NCI-H345 treated with DMSO at 0.1 percent for 48 hours (cell line): ENCODE measurements around the gene BMPR1A.
"Not testable (repeated sequence)": the region's sequence is repeated elsewhere in the genome, so short reads cannot be mapped to it uniquely, and the experiment has no call there.

Experiments
- DNase-seq: peaks from one replicate; lab custom pipeline; 2025; ENCODE audit not compliant: unreplicated experiment; lab: John Stamatoyannopoulos, UW

The BMPR1A gene

GRCh38 chr10:86729677-86730076, 26.7 kb upstream of the BMPR1A start:
- no peak for DNase-seq

DNA sequence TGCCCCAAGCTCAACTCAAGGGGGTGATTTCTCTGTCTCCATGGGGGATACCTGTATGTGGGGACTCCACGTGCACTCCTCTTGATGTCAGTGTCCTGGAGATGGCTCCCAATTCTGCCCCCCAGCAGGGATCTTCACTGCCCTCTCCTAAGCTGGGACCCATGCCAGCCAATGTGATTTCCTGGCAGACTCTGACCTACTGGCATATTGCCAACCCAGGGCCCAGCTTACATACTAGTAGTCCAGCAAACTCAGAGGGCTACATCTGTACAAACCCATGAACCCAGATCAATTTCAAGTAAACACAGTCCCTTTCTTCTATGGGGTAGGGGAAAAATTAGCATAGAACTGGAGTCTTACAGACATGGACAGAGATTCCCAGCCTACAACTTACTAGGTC, 26.2 kb upstream of the BMPR1A start:
- DNase-seq: peak; percentile 9

- no peak for DNase-seq
These were observed 23.6 kb upstream of the BMPR1A start for GRCh38 chr10:86732771-86733170.

GRCh38 chr10:86733260-86733671, 23.2 kb upstream of the BMPR1A start:
- DNase-seq: no peak

DNA sequence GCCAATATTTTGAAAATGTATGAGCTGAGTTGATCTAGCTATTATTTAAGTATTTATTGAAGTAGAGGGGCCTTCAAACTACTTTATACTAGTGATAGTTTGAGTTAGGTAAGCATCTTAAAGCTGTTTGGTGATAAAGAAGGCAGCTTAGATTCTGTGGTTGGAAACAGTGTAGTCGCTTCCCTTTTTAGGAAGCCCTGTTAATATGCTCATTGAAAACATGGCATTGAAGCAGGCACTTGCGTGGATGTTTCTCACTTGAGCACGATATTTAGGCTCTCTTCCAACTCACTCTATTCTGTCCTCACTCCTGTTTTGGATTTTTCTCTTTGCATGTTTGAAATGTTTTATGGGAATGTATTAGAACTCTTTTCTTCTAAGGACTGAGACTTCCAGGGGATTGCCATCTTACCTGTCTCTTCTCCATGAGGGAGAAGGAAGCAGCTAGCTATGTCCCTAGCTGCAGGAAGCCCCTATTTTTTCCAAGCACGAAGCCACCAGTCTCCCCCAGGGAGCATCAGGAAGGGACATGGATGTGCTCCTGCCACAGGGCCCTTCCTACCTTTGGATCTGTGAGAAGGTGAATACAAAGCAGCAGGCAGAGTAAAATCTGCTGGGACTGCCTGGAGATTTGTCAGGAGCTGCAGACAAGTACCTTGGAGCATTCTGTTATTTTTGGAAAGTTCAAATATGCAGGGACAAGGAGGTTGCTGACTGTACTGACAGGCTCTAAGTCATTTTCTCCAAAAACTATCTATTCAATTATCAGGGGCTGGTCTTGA, 22.0 kb upstream of the BMPR1A start:
- DNase-seq: no peak

- DNase-seq: not testable (repeated sequence)
These were observed 21.1 kb upstream of the BMPR1A start for GRCh38 chr10:86735278-86735677.

GRCh38 chr10:86742230-86742629, 14.2 kb upstream of the BMPR1A start:
- no peak for DNase-seq

- no peak for DNase-seq
These were observed 12.2 kb upstream of the BMPR1A start for GRCh38 chr10:86744067-86744725.

DNA sequence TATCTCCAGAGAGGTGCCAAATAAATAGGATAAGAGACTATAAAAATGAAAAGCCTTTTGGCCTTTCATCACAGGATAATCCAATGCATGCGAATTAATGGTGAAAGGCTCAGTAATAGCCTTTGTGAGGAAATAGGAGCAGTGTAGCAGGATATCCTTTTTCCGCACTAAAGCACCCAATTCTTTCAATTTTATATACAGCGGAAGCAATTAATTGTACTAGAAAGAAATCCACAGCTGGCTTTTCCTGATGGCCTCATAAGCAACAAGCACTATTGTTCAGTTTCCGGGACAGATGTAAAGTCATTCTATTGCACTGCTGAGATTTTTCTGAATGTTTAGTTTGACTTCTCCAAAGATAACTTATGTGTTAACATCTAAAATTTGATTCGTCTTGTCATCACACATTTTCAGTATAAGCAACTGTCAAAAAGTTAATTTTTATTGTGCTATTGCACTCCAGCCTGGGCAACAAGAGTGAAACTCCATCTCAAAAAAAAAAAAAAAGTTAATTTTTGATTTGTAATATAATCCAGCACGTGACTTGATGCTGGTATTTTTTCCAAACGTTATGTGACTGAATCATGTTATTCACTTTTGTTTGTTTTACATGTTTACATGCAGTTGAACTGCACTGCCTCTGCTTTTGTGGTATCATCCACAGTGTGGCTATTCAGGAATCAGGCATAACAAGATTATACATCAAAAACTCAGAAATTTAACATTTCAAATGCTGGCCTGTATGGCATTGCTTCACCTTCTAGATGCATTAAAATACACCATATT, 8.4 kb upstream of the BMPR1A start:
- no peak for DNase-seq

DNA sequence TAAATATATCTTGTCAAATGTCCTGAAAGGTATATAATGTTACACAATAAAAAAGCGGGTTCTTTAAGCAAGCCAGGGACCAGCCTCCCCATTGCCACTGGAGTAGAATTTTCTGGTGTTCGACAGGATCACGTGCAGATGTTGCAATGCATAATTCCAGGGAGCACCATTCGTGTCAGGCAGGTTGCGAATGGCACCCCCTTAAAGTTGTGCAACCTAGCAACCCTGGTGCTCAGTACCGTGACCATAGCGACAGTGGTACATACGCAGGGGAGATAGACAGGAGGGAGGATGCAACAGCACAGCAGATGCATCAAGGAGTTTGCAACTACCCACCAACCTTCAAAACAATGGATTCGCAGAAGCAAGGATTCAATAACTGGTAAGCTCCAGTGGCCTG, 6.6 kb upstream of the BMPR1A start:
- no peak for DNase-seq

DNA sequence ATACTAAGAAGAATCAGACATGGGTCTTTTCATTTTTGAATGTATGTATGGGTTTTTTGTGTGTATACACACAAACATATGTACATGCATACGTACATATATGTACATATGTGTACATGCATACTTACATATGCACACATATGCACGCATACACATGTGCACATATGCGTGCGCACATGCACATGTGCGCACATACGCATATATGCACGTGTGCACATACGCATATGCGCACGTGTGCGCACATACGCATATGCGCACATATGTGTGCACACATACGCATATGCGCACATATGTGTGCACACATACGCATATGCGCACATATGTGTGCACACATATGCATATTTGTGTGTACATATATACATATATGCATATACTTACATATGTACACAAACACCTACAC, 4.9 kb upstream of the BMPR1A start:
- DNase-seq: no peak

DNA sequence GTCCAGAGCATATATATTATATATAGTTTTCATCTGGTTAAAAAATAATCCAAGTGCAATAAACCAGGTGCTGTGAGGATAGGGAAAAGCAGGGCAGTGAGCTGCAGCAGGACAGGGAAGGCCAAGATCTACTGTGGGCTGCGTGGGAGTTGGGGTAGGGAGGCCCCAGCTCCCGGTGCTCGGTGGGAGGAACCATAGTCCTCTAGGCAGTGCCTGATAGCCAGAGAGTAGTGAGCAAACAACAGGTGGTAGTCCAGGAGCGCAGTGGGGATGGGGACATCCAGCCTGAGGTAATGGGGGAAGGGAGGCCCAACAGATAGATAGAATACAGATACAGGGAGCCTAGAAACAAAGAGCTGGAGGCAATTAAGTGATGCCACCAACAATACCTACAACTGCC, 4.1 kb upstream of the BMPR1A start:
- no peak for DNase-seq

- no peak for DNase-seq
These were observed 3.4 kb upstream of the BMPR1A start for GRCh38 chr10:86753051-86753450.

DNA sequence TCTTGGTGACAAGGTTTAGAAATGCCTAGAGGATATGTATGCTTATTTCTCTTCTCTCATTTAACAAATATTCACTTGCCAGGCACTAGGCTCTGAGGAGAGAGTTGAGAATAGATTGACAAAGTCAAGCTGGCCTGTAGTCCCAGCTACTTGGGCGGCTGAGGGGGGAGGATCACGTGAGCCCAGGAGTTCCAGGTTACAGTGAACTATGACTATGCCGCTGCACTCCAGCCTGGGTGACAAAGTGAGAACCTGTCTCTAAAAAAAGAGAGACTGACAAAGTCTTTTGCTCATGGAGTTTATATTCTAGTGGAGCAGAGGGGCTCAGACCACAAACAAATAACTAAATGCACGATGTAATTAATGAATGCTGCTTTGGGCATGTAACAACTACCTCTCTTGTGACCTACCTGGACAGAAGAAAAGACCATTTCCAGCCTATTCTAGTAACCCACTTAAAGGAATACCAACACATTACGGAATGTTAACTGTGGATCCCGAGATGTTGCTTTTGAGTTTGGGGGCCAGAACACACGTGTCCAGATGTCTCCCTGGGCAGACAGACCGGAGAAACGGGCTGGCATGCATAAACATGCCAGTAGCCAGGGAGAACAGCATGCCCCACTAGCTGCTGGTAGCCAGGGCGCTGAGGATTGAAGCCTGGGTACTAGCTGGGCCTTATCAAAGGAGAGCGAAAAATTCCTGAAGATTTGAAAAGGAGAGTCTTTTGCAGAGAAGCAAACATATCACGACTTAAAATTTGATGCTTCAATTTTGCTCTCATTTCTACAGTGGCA, 2.6 kb upstream of the BMPR1A start:
- no peak for DNase-seq

GRCh38 chr10:86755454-86755739, 1.0 kb upstream of the BMPR1A start:
- DNase-seq: no peak

DNA sequence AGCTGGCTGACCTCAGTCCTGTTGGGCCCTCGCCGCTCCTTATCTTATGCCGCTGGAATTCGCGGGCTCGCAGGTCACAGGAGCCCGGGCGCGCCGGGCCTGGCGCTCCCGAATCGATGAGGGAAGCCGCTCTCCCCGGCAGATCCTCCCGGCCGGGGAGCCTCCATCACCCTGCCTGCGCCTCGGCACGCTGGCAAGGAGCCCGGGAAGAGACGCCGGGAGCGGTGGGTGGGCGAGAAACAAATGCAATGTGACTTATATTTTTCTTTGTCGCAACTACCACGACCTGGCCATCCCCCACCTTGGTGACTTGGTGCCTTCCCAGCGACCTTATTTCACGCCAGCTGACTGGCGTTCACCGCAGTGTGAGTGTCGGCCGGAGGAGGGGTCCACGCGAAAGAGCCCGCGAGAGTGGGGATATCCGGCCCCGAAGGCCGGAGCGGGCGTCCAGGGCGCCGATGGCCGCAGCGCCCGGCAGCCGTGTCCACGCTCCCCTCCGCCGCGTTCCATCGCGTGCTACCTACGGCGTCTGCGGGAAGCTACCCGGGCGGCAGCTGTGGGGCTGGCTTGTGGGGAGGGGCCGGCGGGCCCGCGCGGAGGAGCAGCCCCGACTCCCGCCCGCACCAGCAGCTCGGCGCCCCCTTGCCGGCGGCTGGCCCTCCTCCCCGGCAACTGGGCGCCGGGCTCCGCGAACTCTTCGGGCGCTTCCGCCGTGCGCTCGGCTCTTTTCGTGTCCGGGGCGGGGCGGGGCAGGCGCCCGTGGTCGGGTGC, 494 bp upstream of the BMPR1A start:
- peak; percentile 72 for DNase-seq

- DNase-seq: no peak
These were observed 924 bp downstream of the BMPR1A start for GRCh38 chr10:86757113-86757972.

GRCh38 chr10:86758189-86759072, 2.0 kb downstream of the BMPR1A start:
- no peak for DNase-seq
